ENCODE measurements around the gene ASIC4. TPM values are rescaled to one million over a fixed set of nuclear protein-coding genes. Genes with fewer than 3 reads are reported as not detected.

Gene ASIC4
- total and polyA plus RNA-seq, 2 of the 8 experiments (the other 6 are each of a cell fraction or from before 2014, with no cell fraction given) = 0.12 to 0.22 TPM

- no peak for TF ChIP-seq SAP30 (IDR thresholded peaks at IDR 0.05; ENCODE audit: insufficient read depth, insufficient replicate concordance, low read length)
- no peak for TF ChIP-seq TBP (IDR thresholded peaks at IDR 0.05; ENCODE audit: low read depth, low read length)
These were observed 52.8 kb downstream of the ASIC4 start (continued) for GRCh38 chr2:219567131-219567530.
